ENCODE measurements around the gene ADA.
A peak's percentile ranks its signal among the peaks of the same experiment; 100 is the strongest.

Gene ADA

DNA sequence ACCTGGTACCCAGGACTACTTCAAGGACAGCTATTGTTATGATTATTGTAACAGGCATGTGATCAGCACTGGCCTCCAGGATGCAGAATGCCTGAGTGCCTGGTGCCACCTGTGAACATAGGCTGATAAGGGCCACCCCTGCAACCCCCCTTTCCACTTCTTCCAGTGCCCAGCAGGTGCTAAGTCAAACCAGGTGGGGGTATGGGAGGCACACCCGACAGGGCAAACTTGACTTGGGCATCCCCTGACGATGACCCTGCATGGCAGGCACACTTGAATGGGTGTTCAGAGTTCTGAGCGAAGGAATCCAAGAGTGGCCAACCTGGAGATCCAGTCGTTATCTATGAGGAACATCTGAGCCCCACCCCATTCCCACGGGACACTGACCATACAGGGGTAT lies 3.4 kb downstream of the ADA start:
- peaks cover 46% of the 10 kb centered on the region for H4K20me1 ChIP-seq (ENCODE audit: insufficient read depth, low read length)
- peak overlapping the region; percentile 79 to 92; a peak in 3 of 4 replicates for H3K4me3 ChIP-seq (ENCODE audit: low read depth in 1 of 2, low read length in 2 of 2)
- TF ChIP-seq, protein P1, sequence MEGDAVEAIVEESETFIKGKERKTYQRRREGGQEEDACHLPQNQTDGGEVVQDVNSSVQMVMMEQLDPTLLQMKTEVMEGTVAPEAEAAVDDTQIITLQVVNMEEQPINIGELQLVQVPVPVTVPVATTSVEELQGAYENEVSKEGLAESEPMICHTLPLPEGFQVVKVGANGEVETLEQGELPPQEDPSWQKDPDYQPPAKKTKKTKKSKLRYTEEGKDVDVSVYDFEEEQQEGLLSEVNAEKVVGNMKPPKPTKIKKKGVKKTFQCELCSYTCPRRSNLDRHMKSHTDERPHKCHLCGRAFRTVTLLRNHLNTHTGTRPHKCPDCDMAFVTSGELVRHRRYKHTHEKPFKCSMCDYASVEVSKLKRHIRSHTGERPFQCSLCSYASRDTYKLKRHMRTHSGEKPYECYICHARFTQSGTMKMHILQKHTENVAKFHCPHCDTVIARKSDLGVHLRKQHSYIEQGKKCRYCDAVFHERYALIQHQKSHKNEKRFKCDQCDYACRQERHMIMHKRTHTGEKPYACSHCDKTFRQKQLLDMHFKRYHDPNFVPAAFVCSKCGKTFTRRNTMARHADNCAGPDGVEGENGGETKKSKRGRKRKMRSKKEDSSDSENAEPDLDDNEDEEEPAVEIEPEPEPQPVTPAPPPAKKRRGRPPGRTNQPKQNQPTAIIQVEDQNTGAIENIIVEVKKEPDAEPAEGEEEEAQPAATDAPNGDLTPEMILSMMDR (IDR thresholded peaks at IDR 0.05; ENCODE audit: borderline replicate concordance, extremely low read depth, low read length, poor library complexity, severe bottlenecking) = peak; percentile 20
- no peak for TF ChIP-seq EZH2 (IDR thresholded peaks at IDR 0.05; ENCODE audit: borderline replicate concordance, low read depth, low read length, severe bottlenecking)
- H3K79me2 ChIP-seq (ENCODE audit: insufficient read depth, low read length) = peaks cover 94% of the 10 kb centered on the region
- peak; percentile 71 for DNase-seq
- peaks cover 69% of the 10 kb centered on the region for H3K4me1 ChIP-seq (ENCODE audit: insufficient read depth, low read length)
- no peaks in the 10 kb centered on the region for H3K9me3 ChIP-seq (ENCODE audit: insufficient read depth, low read length, severe bottlenecking)
- H2AFZ ChIP-seq (ENCODE audit: low read depth, low read length) = no peak overlapping the region
- peak overlapping the region; percentile 97 for H3K27ac ChIP-seq (ENCODE audit: low read length)
- peak overlapping the region; percentile 90 for H3K9ac ChIP-seq (ENCODE audit: low read depth, low read length)
- H3K27me3 ChIP-seq (ENCODE audit: insufficient read depth, low read length, poor library complexity) = no peaks in the 10 kb centered on the region
- ATAC-seq (ENCODE audit: insufficient read depth, low read depth) = no peak
- peaks cover 66% of the 10 kb centered on the region for H3K36me3 ChIP-seq (ENCODE audit: insufficient read depth, low read length)
- H3K4me2 ChIP-seq (ENCODE audit: insufficient read depth, low read length) = peak overlapping the region; percentile 96

- peak overlapping the region in 1 of 2 experiments; percentile 92; a peak in 2 of 4 replicates for H3K4me3 ChIP-seq (ENCODE audit: low read depth in 1 of 2, low read length in 2 of 2)
- H3K79me2 ChIP-seq (ENCODE audit: insufficient read depth, low read length) = peaks cover 94% of the 10 kb centered on the region
- H3K27me3 ChIP-seq (ENCODE audit: insufficient read depth, low read length, poor library complexity) = no peaks in the 10 kb centered on the region
- H3K36me3 ChIP-seq (ENCODE audit: insufficient read depth, low read length) = peaks cover 79% of the 10 kb centered on the region
- TF ChIP-seq, protein P1 (IDR thresholded peaks at IDR 0.05; ENCODE audit: borderline replicate concordance, extremely low read depth, low read length, poor library complexity, severe bottlenecking) = no peak
- TF ChIP-seq EZH2 (IDR thresholded peaks at IDR 0.05; ENCODE audit: borderline replicate concordance, low read depth, low read length, severe bottlenecking) = no peak
- DNase-seq = peak; percentile 79
- H4K20me1 ChIP-seq (ENCODE audit: insufficient read depth, low read length) = peaks cover 59% of the 10 kb centered on the region
- peak overlapping the region; percentile 96 for H3K4me2 ChIP-seq (ENCODE audit: insufficient read depth, low read length)
- peaks cover 78% of the 10 kb centered on the region for H3K4me1 ChIP-seq (ENCODE audit: insufficient read depth, low read length)
- ATAC-seq (ENCODE audit: insufficient read depth, low read depth) = peak; percentile 28
- H3K9me3 ChIP-seq (ENCODE audit: insufficient read depth, low read length, severe bottlenecking) = no peaks in the 10 kb centered on the region
- H2AFZ ChIP-seq (ENCODE audit: low read depth, low read length) = no peak overlapping the region
- peak overlapping the region; percentile 90 for H3K9ac ChIP-seq (ENCODE audit: low read depth, low read length)
- H3K27ac ChIP-seq (ENCODE audit: low read length) = peak overlapping the region; percentile 97
These were observed 4.7 kb downstream of the ADA start for GRCh38 chr20:44646641-44647274.

DNA sequence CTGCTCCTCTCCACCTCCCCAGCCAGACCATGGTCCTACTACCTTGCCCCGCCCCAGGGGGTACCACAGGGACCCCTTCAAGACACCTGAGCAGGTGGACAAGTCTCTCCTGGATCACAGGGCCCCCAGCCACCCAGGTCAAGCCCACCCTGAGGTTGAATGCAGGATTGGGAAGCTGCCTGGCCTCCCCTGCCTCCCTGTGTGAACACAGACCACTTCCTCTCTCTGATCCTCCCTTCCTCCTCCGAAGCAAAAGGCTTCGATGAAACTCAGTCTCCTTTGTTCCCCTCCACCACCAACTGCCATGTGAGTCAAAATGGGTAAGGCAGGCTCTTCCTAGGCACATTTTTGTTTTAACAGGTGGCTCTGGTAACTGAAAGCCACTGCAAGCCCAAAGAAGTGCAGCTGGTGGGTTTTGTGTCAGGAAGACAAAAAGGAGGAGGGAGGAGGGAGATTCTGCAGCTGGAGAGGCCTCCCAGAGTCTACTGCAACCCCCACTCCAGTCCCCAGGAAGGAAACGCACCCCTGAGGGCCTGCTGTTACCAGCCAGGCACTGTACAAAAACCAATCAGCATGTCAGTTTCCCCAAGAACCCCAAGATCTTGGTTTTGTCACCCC lies 5.4 kb downstream of the ADA start:
- Histone ChIP-seq H2AFZ (ENCODE audit: low read depth, low read length) (no peak overlapping the region), H3K4me3 (ENCODE audit: low read depth in 1 of 2, low read length in 2 of 2) (peak overlapping the region in 1 of 2 experiments; percentile 92; a peak in 2 of 4 replicates), H3K27ac (ENCODE audit: low read length) (peak overlapping the region; percentile 97), H3K4me1 (ENCODE audit: insufficient read depth, low read length) (peaks cover 83% of the 10 kb centered on the region), H3K36me3 (ENCODE audit: insufficient read depth, low read length) (peaks cover 83% of the 10 kb centered on the region), H3K9ac (ENCODE audit: low read depth, low read length) (peak overlapping the region; percentile 90), H3K9me3 (ENCODE audit: insufficient read depth, low read length, severe bottlenecking) (no peaks in the 10 kb centered on the region), H3K79me2 (ENCODE audit: insufficient read depth, low read length) (peaks cover 94% of the 10 kb centered on the region), H4K20me1 (ENCODE audit: insufficient read depth, low read length) (peaks cover 63% of the 10 kb centered on the region), H3K27me3 (ENCODE audit: insufficient read depth, low read length, poor library complexity) (no peaks in the 10 kb centered on the region), H3K4me2 (ENCODE audit: insufficient read depth, low read length) (peak overlapping the region; percentile 96)
- TF ChIP-seq EZH2 (IDR thresholded peaks at IDR 0.05; ENCODE audit: borderline replicate concordance, low read depth, low read length, severe bottlenecking) = no peak
- TF ChIP-seq, protein P1 (IDR thresholded peaks at IDR 0.05; ENCODE audit: borderline replicate concordance, extremely low read depth, low read length, poor library complexity, severe bottlenecking) = no peak
- ATAC-seq (ENCODE audit: insufficient read depth, low read depth) (peak; percentile 70), DNase-seq (peak; percentile 96)
